ENCODE data around the gene HEATR5B.
"Not testable (repeated sequence)": the region's sequence is repeated elsewhere in the genome, so short reads cannot be mapped to it uniquely, and the experiment has no call there.

HEATR5B gene

DNA sequence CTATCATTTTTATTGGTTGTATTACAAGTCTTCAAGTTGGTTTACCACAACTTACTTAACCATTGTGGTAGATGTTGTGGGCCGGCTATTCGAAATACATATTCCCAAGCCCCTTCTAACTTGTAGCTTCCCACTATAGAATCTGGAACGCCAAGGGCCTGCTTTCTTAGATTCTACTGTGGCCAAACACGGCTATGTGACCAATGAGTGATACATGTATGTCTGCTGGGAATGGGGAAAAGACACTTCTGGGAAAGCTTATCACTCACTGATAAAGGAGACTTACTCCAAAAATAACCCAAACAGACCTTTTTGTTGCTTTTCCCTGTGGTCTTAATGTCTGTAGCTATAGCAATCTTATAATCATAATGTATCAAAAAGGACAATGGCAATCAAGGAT lies 142.3 kb downstream of the HEATR5B start:
- TF ChIP-seq CTCF (IDR thresholded peaks at IDR 0.05; ENCODE audit: low read depth, low read length): no peak
- no peak overlapping the region for H3K4me3 ChIP-seq (ENCODE audit: low read depth, low read length)

DNA sequence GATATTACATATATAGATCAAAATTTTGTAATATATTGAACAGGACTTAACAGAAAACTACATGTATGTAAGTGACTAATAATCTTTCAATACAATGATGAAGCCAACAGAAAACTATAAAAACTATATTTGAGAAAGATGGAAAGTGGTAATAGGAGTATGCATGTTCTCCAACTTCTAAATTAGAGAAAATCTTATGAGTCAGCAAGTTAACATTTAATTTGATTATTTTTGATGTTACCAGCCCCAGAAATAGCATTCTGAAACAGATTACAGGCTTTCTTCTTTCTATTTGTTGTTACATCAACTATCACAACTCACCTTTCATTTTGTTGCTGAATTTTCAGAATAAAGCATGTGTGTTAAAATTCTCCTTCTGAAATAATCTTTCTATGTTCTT lies 147.6 kb downstream of the HEATR5B start:
- H3K4me3 ChIP-seq (ENCODE audit: low read depth, low read length): not testable (repeated sequence)

DNA sequence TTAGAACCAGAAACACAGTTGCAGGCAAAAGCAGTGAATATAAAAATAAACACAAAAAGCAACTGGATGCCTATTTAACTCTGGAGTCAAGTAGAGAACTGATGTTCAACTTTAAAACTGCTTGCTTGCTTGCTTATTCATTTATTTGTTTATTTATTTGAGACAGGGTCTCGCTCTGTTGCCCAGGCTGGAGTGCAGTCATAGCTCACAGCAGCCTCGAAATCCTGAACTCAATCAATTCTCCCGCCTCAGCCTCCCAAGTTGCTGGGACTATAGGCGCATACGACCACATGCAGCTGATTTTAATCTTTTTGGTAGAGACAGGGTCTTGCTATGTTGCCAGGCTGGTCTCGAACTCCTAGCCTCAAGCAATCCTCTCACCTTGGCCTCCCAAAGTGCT lies 152.5 kb downstream of the HEATR5B start:
- not testable (repeated sequence) for H3K4me3 ChIP-seq (ENCODE audit: low read depth, low read length)

All from WI38 (cell line).